K562 (cell line): ENCODE data around the gene CYP2B6. TPM values are rescaled to one million over a fixed set of nuclear protein-coding genes. Genes with fewer than 3 reads are reported as not detected.
"Not testable (repeated sequence)": the region's sequence is repeated elsewhere in the genome, so short reads cannot be mapped to it uniquely, and the experiment has no call there.

Experiments used
- ATAC-seq: fragments of 200-7000 bp; cut with Tn5 transposase; 3 replicates; pipeline ENCODE4 v1.9.1; 2020; ENCODE audit warnings: moderate library complexity
- BruUV-seq: library from RNA; stranded (reverse); fragments of 400-500 nt; replicated peaks from 2 replicates; lab custom pipeline; 2021; lab: Mats Ljungman, UMichigan
- CTCF ChIA-PET: fragments of 300-600 bp; formaldehyde crosslinking; extraction: SDS; loops from one replicate; lab custom pipeline; 2021; ENCODE audit warnings: low intra/inter-chr PET ratio; lab: Yijun Ruan, JAX
- POLR2A ChIA-PET: fragments of 300-600, 350-650 bp; sonication (Branson Sonifier 250); formaldehyde crosslinking; extraction: SDS; loops from one replicate; lab custom pipeline; 2021; ENCODE audit warnings: antibody characterized with exemption, inconsistent platforms; lab: Yijun Ruan, JAX
- DNase-seq, 4 experiments: peaks; one replicate each; pipeline versions ENCODE4 v3.0.0 to v3.0.0-alpha.2; 2011 to 2018; ENCODE audit warnings: low spot score in 3 of 4, mixed read lengths in 3 of 4; ENCODE audit errors: extremely low read depth in 1 of 4
- FAIRE-seq: peaks from 2 replicates; lab custom pipeline; 2011; peaks lifted over from hg19 to GRCh38; lab: Jason Lieb, UNC
- H2AFZ ChIP-seq: 2 replicates; pipeline ENCODE4 v1.6.0; 2011; ENCODE audit warnings: low read depth, low read length, control low read depth, inconsistent platforms
- H3K27ac ChIP-seq: fragments of 200-600 bp; 3 replicates; pipeline ENCODE4 v1.8.0; 2011; ENCODE audit warnings: low read depth, mild to moderate bottlenecking, control low read depth, inconsistent platforms, low read length, moderate library complexity, mixed read lengths; ENCODE audit errors: extremely low read depth
- H3K27me3 ChIP-seq, 2 experiments: fragments of 300-600 bp in 1 of 2; 2 replicates in 1 of 2; 3 replicates in 1 of 2; pipeline versions ENCODE4 v1.6.0 to v1.8.0; 2011; ENCODE audit warnings: inconsistent platforms in 2 of 2, low read length in 2 of 2, mild to moderate bottlenecking in 1 of 2, mixed read lengths in 1 of 2, moderate library complexity in 1 of 2; ENCODE audit not compliant: control insufficient read depth in 2 of 2, insufficient read depth in 2 of 2
- H3K36me3 ChIP-seq: fragments of 300-600 bp; 3 replicates; pipeline ENCODE4 v1.8.0; 2011; ENCODE audit warnings: mild to moderate bottlenecking, low read length, inconsistent platforms; ENCODE audit not compliant: control insufficient read depth, insufficient read depth
- H3K4me1 ChIP-seq, 2 experiments: fragments of 200-600 bp in 1 of 2; replicated peaks in 1 of 2; 2 replicates in 1 of 2; 3 replicates in 1 of 2; pipeline versions ENCODE4 v1.5.1 to v1.8.0; 2011; ENCODE audit warnings: inconsistent platforms in 2 of 2, low read length in 2 of 2, mild to moderate bottlenecking in 1 of 2, mixed read lengths in 1 of 2, moderate library complexity in 1 of 2; ENCODE audit not compliant: control insufficient read depth in 2 of 2, insufficient read depth in 2 of 2
- H3K4me2 ChIP-seq: 2 replicates; pipeline ENCODE4 v1.6.1; 2011; ENCODE audit warnings: low read length, control low read depth, inconsistent platforms, mixed read lengths; ENCODE audit not compliant: insufficient read depth
- H3K4me3 ChIP-seq: fragments of 200-600 bp; sonication (generic), shearing (Covaris generic); 2 replicates; pipeline ENCODE4 v1.5.1; 2016; ENCODE audit warnings: control low read depth, inconsistent platforms
- H3K79me2 ChIP-seq: fragments of 200-600 bp; 3 replicates; pipeline ENCODE4 v1.8.0; 2011; ENCODE audit warnings: low read length, inconsistent platforms; ENCODE audit not compliant: control insufficient read depth, insufficient read depth
- H3K9ac ChIP-seq, 2 experiments: 2 replicates each; pipeline versions ENCODE4 v1.6.0 to v1.6.1; 2011; ENCODE audit warnings: low read depth in 2 of 2, low read length in 2 of 2, control low read depth in 1 of 2, inconsistent platforms in 1 of 2, mild to moderate bottlenecking in 1 of 2, mixed read lengths in 1 of 2; ENCODE audit not compliant: insufficient read depth in 1 of 2
- H3K9me1 ChIP-seq: one replicate; pipeline ENCODE4 v1.6.0; 2011; ENCODE audit warnings: inconsistent platforms, mild to moderate bottlenecking, low read length, moderate library complexity; ENCODE audit not compliant: control insufficient read depth, insufficient read depth
- H3K9me3 ChIP-seq: replicated peaks from 2 replicates; pipeline ENCODE4 v1.5.1; 2011; ENCODE audit warnings: low read depth, low read length, inconsistent platforms; ENCODE audit not compliant: control insufficient read depth, insufficient read depth
- H4K20me1 ChIP-seq: replicated peaks from 2 replicates; pipeline ENCODE4 v1.6.1; 2011; ENCODE audit warnings: low read length, inconsistent platforms, mixed read lengths; ENCODE audit not compliant: control insufficient read depth, insufficient read depth
- BCOR ChIP-seq: fragments of 450-650 bp; IDR thresholded peaks from 2 replicates; pipeline ENCODE4 v1.6.1; 2016
- RBM25 ChIP-seq: fragments of 200-400 bp; formaldehyde crosslinking; IDR thresholded peaks from 2 replicates; pipeline ENCODE4 v1.6.1; 2018; ENCODE audit warnings: low read length, low read depth, moderate library complexity; ENCODE audit not compliant: severe bottlenecking
- ZNF146 ChIP-seq: IDR thresholded peaks from one replicate; pipeline ENCODE4 v1.6.1; 2018; ENCODE audit warnings: missing compliant biosample characterization; ENCODE audit not compliant: unreplicated experiment
- WGBS: fragments of 100-300 bp; shearing (Covaris generic); methylation state at CpG from one replicate; pipeline ENCODE4 v1.1.6; 2016; ENCODE audit warnings: low coverage, mixed read lengths; ENCODE audit not compliant: insufficient coverage; ENCODE audit errors: missing lambda C conversion rate; 5-methylcytosine and 5-hydroxymethylcytosine counted together
- in situ Hi-C: fragments of 300-500 bp; cut with MboI; formaldehyde crosslinking; loops from 4 replicates; pipeline ENCODE4 v1.15.0; 2018; ENCODE audit warnings: inconsistent platforms, mixed read lengths
- intact Hi-C: fragments of 100-400 bp; cut with micrococcal nuclease; formaldehyde crosslinking; loops from 2 replicates; pipeline ENCODE4 v1.14.2; 2022
- polyA plus RNA-seq, 8 experiments: library from polyadenylated mRNA; depleted of rRNA in 4 of 8; stranded (reverse) in 5 of 8; unstranded in 3 of 8; fragments of >200 nt; fragmentation: Nextera tagmentation in 2 of 8; fragmentation: Illumina TruSeq in 1 of 8; extraction: Ambion mirVana in 2 of 8; extraction: Trizol in 1 of 8; gene quantifications; 2 replicates each; pipeline versions ENCODE4 v1.2.1 to v1.2.3, GENCODE V29; 2011 to 2014; ENCODE audit warnings: inconsistent platforms in 1 of 8, missing spikeins in 1 of 8
- total RNA-seq, 7 experiments: library from RNA; depleted of rRNA in 6 of 7; stranded (reverse); fragments of >200 nt in 6 of 7; fragmentation: Illumina TruSeq in 2 of 7; extraction: Trizol in 2 of 7; gene quantifications; 2 replicates each; pipeline versions ENCODE4 v1.2.1 to v1.2.3, GENCODE V29; 2011 to 2021; ENCODE audit warnings: low replicate concordance in 1 of 7

Gene CYP2B6
- total and polyA plus RNA-seq, 9 of the 15 experiments (the other 6 are each of a cell fraction or from before 2014, with no cell fraction given) = 0.04 TPM; not detected in 8

DNA sequence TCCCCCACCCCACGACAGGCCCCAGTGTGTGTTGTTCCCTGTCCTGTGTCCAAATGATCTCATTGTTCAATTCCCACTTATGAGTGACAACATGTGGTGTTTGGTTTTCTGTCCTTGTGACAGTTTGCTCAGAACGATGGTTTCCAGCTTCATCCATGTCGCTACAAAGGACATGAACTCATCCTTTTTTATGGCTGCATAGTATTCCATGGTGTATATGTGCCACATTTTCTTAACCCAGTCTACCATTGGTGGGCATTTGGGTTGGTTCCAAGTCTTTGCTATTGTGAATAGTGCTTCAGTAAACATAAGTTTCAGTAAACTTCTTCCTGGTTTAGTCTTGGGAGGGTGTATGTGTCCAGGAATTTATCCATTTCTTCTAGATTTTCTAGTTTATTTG is 26.7 kb upstream of the CYP2B6 start:
- POLR2A ChIA-PET, FAIRE-seq, intact Hi-C loops, H3K9ac ChIP-seq, H3K4me3 ChIP-seq, BruUV-seq, H3K27me3 ChIP-seq, H3K36me3 ChIP-seq, in situ Hi-C loops, H4K20me1 ChIP-seq, CTCF ChIA-PET, H3K79me2 ChIP-seq, DNase-seq, H3K9me1 ChIP-seq, ATAC-seq, H3K4me1 ChIP-seq, H2AFZ ChIP-seq, H3K9me3 ChIP-seq, H3K27ac ChIP-seq, H3K4me2 ChIP-seq: not testable (repeated sequence)
- 5% methylated on average over 3 of the region's 3 CpGs for WGBS
- TF ChIP-seq BCOR (peak; percentile 58; the same call in 1 of the 2 replicates), ZNF146 (CRISPR knock-in tag) (peak; percentile 92), RBM25 (peak; percentile 26)

DNA sequence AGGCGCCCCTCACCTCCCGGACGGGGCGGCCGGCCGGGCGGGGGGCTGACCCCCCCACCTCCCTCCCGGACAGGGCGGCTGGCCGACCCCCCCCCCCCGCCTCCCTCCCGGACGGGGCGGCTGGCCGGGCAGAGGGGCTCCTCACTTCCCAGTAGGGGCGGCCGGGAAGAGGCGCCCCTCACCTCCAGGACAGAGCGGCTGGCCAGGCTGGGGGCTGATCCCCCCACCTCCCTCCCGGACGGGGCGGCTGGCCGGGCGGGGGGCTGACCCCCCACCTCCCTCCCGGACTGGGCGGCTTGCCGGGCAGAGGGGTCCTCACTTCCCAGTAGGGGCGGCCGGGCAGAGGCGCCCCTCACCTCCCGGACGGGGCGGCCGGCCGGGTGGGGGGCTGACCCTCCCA is 25.7 kb upstream of the CYP2B6 start:
- H3K27me3 ChIP-seq, H3K36me3 ChIP-seq, H4K20me1 ChIP-seq, H3K9me1 ChIP-seq, H3K4me1 ChIP-seq, H3K27ac ChIP-seq, H3K4me3 ChIP-seq, in situ Hi-C loops, H3K9me3 ChIP-seq, H3K79me2 ChIP-seq, POLR2A ChIA-PET, ATAC-seq, H3K9ac ChIP-seq, H2AFZ ChIP-seq, DNase-seq, CTCF ChIA-PET, H3K4me2 ChIP-seq, intact Hi-C loops, BruUV-seq, FAIRE-seq: not testable (repeated sequence)
- no CpG with 5 or more reads among the region's 35 CpGs for WGBS

GRCh38 chr19:40966591-40966990 is 24.5 kb upstream of the CYP2B6 start:
- FAIRE-seq, intact Hi-C loops, H2AFZ ChIP-seq, H3K9me3 ChIP-seq, ATAC-seq, H3K27ac ChIP-seq, H3K4me1 ChIP-seq, H3K27me3 ChIP-seq, H3K4me2 ChIP-seq, DNase-seq, H3K79me2 ChIP-seq, H3K4me3 ChIP-seq, POLR2A ChIA-PET, H3K36me3 ChIP-seq, H3K9ac ChIP-seq, CTCF ChIA-PET, in situ Hi-C loops, H4K20me1 ChIP-seq, H3K9me1 ChIP-seq, BruUV-seq: not testable (repeated sequence)
- WGBS = 72% methylated on average over 4 of the region's 25 CpGs
